K562 (cell line): ENCODE data around the gene DCUN1D3. TPM values are rescaled to one million over a fixed set of nuclear protein-coding genes. Genes with fewer than 3 reads are reported as not detected.

ENCODE experiments used
- CEBPG ChIP-seq, 3 experiments: fragments of 200-800 bp in 1 of 3; sonication (Bioruptor generic) in 1 of 3; sonication (generic) in 1 of 3; formaldehyde crosslinking in 1 of 3; IDR thresholded peaks in 2 of 3; conservative IDR thresholded peaks in 1 of 3; 2 replicates each; pipeline versions ENCODE4 v1.6.1 to v1.8.0; 2016 to 2022; ENCODE audit warnings: missing compliant biosample characterization in 2 of 3, missing genetic modification characterization in 2 of 3, mild to moderate bottlenecking in 1 of 3, missing genetic modification reagents in 1 of 3
- GABPB1 ChIP-seq: sonication (generic); formaldehyde crosslinking; IDR thresholded peaks from 2 replicates; pipeline ENCODE4 v1.8.0; 2022; ENCODE audit warnings: mild to moderate bottlenecking, missing genetic modification reagents
- GTF2F1 ChIP-seq: IDR thresholded peaks from 2 replicates; pipeline ENCODE4 v1.6.1; 2011; ENCODE audit warnings: low read depth, low read length, improper control_type of control experiment
- HNRNPK ChIP-seq: fragments of 200-400 bp; formaldehyde crosslinking; IDR thresholded peaks from one replicate; pipeline ENCODE4 v1.6.1; 2018; ENCODE audit warnings: mild to moderate bottlenecking, low read depth, low read length; ENCODE audit not compliant: poor library complexity, severe bottlenecking
- HNRNPLL ChIP-seq: fragments of 200-400 bp; formaldehyde crosslinking; IDR thresholded peaks from 2 replicates; pipeline ENCODE4 v1.6.1; 2017; ENCODE audit warnings: low read length, low read depth, mild to moderate bottlenecking; ENCODE audit not compliant: poor library complexity, severe bottlenecking
- JUNB ChIP-seq: fragments of 450-650 bp; formaldehyde crosslinking; conservative IDR thresholded peaks from 2 replicates; pipeline ENCODE4 v1.4.0; 2020; ENCODE audit warnings: mild to moderate bottlenecking
- LARP7 ChIP-seq: fragments of 450-650 bp; IDR thresholded peaks from 2 replicates; pipeline ENCODE4 v1.6.1; 2016
- POLR2B ChIP-seq: fragments of 450-650 bp; IDR thresholded peaks from 2 replicates; pipeline ENCODE4 v1.6.1; 2018; ENCODE audit warnings: low read depth; ENCODE audit not compliant: partially characterized antibody
- RBM22 ChIP-seq: fragments of 200-400 bp; formaldehyde crosslinking; IDR thresholded peaks from 2 replicates; pipeline ENCODE4 v1.6.1; 2018; ENCODE audit warnings: low read length, low read depth; ENCODE audit not compliant: poor library complexity, severe bottlenecking
- STAT5B ChIP-seq: fragments of 250-450 bp; sonication (Bioruptor Pico); IDR thresholded peaks from 2 replicates; pipeline ENCODE4 v1.8.0; 2021; ENCODE audit warnings: mild to moderate bottlenecking, inconsistent platforms
- TBL1XR1 ChIP-seq, 2 experiments: IDR thresholded peaks; 2 replicates each; pipeline ENCODE4 v1.6.1; 2012; ENCODE audit warnings: improper control_type of control experiment in 2 of 2, low read length in 2 of 2, mild to moderate bottlenecking in 1 of 2
- U2AF2 ChIP-seq: fragments of 200-400 bp; formaldehyde crosslinking; optimal IDR thresholded peaks from 2 replicates; pipeline ENCODE3; 2017; ENCODE audit warnings: low read depth, mild to moderate bottlenecking, low read length
- WHSC1 ChIP-seq: IDR thresholded peaks from one replicate; pipeline ENCODE4 v1.6.1; 2012; ENCODE audit warnings: low read length, control low read depth, inconsistent platforms
- ZFX ChIP-seq: sonication (generic); formaldehyde crosslinking; IDR thresholded peaks from 2 replicates; pipeline ENCODE4 v1.8.0; 2022; ENCODE audit warnings: mild to moderate bottlenecking, missing genetic modification reagents, moderate library complexity
- ZNF23 ChIP-seq: fragments of 250-450 bp; sonication (Bioruptor Pico); IDR thresholded peaks from 2 replicates; pipeline ENCODE4 v1.4.0; 2020; ENCODE audit warnings: mild to moderate bottlenecking
- ZNF354B ChIP-seq: fragments of 250-450 bp; sonication (Bioruptor Pico); IDR thresholded peaks from 2 replicates; pipeline ENCODE4 v1.4.0; 2020
- polyA plus RNA-seq, 8 experiments: library from polyadenylated mRNA; depleted of rRNA in 4 of 8; stranded (reverse) in 5 of 8; unstranded in 3 of 8; fragments of >200 nt; fragmentation: Nextera tagmentation in 2 of 8; fragmentation: Illumina TruSeq in 1 of 8; extraction: Ambion mirVana in 2 of 8; extraction: Trizol in 1 of 8; gene quantifications; 2 replicates each; pipeline versions ENCODE4 v1.2.1 to v1.2.3, GENCODE V29; 2011 to 2014; ENCODE audit warnings: inconsistent platforms in 1 of 8, missing spikeins in 1 of 8
- total RNA-seq, 7 experiments: library from RNA; depleted of rRNA in 6 of 7; stranded (reverse); fragments of >200 nt in 6 of 7; fragmentation: Illumina TruSeq in 2 of 7; extraction: Trizol in 2 of 7; gene quantifications; 2 replicates each; pipeline versions ENCODE4 v1.2.1 to v1.2.3, GENCODE V29; 2011 to 2021; ENCODE audit warnings: low replicate concordance in 1 of 7
- TF ChIP-seq, protein P1 (sequence below): fragments of 250-450 bp; sonication (Bioruptor Pico); IDR thresholded peaks from 2 replicates; pipeline ENCODE4 v1.5.0; 2020; ENCODE audit warnings: mild to moderate bottlenecking, borderline replicate concordance
- TF ChIP-seq, protein P2 (sequence below), 2 experiments: fragments of 450-650 bp in 1 of 2; IDR thresholded peaks; 2 replicates each; pipeline ENCODE4 v1.6.1; 2011 to 2017; ENCODE audit warnings: low read depth in 2 of 2, antibody characterized with exemption in 1 of 2, borderline replicate concordance in 1 of 2, low read length in 1 of 2, mild to moderate bottlenecking in 1 of 2, mixed read lengths in 1 of 2; ENCODE audit not compliant: control insufficient read depth in 1 of 2
- TF ChIP-seq, protein P3 (sequence below): fragments of 450-650 bp; formaldehyde crosslinking; IDR thresholded peaks from 2 replicates; pipeline ENCODE4 v1.4.0; 2022; ENCODE audit warnings: mild to moderate bottlenecking, moderate library complexity
- TF ChIP-seq, protein P4 (sequence below): fragments of 450-650 bp; IDR thresholded peaks from one replicate; pipeline ENCODE4 v1.6.1; 2018; ENCODE audit warnings: mild to moderate bottlenecking, moderate library complexity; ENCODE audit not compliant: partially characterized antibody

DCUN1D3 gene
- total and polyA plus RNA-seq, 9 of the 15 experiments (the other 6 are each of a cell fraction or from before 2014, with no cell fraction given) = 1.0 to 4.7 (median 2.2) TPM

DNA sequence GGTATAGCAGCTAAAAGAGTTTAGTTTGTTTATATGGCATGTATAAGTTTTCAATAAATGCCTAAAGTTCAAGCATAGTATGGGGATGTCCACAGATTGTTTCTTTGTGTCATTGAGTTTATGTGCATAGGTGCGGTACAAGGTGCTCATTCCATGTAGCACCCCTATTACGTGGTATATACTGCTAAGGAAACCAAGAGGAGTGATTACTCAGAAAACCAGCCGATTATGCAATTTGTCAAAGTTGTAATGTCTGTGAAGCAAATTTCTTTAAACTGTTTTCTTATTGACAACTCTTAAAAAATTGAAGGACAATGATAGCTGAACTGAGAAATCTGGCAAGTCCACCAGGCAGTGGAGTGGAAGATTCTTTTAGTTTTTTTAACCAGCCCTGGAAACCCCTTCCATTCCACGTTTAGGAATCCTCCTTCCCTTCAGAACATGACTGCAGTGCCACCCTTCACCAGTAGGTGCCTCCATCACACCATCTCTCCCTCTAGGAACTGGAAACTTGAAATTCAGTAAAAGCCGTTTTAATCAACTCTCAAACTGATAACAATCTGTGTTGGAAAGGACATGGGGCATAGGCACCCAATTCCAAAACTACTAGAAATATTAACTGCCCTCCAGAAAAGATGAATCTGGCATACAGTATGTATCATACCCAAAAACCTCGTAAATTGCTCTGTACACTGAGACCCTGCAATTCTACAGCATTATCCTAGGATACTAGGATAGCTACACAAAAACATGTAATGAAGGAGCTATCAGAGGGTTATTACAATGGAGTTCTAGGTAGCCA, 50.4 kb downstream of the DCUN1D3 start (continued):
- TF ChIP-seq POLR2B (no peak), ZNF354B (CRISPR knock-in tag) (no peak), TBL1XR1 (IDR thresholded peaks at IDR 0.05; ENCODE audit: low read length in 2 of 2) (no peak), ZNF23 (CRISPR knock-in tag) (no peak), STAT5B (CRISPR knock-in tag) (no peak), WHSC1 (no peak), HNRNPK (no peak), GABPB1 (CRISPR knock-in tag) (no peak), U2AF2 (no peak), LARP7 (no peak), GTF2F1 (no peak), HNRNPLL (no peak), ZFX (CRISPR knock-in tag) (no peak), RBM22 (no peak), CEBPG (CRISPR knock-in tag; IDR thresholded peaks at IDR 0.05) (peak; percentile 42), CEBPG (tag; conservative IDR thresholded peaks at IDR 0.05 in 1 of 2, IDR thresholded peaks at IDR 0.05 in 1 of 2) (peak; percentile 77 to 91), JUNB (no peak)
- TF ChIP-seq, protein P1, sequence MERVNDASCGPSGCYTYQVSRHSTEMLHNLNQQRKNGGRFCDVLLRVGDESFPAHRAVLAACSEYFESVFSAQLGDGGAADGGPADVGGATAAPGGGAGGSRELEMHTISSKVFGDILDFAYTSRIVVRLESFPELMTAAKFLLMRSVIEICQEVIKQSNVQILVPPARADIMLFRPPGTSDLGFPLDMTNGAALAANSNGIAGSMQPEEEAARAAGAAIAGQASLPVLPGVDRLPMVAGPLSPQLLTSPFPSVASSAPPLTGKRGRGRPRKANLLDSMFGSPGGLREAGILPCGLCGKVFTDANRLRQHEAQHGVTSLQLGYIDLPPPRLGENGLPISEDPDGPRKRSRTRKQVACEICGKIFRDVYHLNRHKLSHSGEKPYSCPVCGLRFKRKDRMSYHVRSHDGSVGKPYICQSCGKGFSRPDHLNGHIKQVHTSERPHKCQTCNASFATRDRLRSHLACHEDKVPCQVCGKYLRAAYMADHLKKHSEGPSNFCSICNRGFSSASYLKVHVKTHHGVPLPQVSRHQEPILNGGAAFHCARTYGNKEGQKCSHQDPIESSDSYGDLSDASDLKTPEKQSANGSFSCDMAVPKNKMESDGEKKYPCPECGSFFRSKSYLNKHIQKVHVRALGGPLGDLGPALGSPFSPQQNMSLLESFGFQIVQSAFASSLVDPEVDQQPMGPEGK (CRISPR knock-in tag) = no peak
- TF ChIP-seq, protein P2, sequence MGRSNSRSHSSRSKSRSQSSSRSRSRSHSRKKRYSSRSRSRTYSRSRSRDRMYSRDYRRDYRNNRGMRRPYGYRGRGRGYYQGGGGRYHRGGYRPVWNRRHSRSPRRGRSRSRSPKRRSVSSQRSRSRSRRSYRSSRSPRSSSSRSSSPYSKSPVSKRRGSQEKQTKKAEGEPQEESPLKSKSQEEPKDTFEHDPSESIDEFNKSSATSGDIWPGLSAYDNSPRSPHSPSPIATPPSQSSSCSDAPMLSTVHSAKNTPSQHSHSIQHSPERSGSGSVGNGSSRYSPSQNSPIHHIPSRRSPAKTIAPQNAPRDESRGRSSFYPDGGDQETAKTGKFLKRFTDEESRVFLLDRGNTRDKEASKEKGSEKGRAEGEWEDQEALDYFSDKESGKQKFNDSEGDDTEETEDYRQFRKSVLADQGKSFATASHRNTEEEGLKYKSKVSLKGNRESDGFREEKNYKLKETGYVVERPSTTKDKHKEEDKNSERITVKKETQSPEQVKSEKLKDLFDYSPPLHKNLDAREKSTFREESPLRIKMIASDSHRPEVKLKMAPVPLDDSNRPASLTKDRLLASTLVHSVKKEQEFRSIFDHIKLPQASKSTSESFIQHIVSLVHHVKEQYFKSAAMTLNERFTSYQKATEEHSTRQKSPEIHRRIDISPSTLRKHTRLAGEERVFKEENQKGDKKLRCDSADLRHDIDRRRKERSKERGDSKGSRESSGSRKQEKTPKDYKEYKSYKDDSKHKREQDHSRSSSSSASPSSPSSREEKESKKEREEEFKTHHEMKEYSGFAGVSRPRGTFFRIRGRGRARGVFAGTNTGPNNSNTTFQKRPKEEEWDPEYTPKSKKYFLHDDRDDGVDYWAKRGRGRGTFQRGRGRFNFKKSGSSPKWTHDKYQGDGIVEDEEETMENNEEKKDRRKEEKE (IDR thresholded peaks at IDR 0.05; ENCODE audit: borderline replicate concordance in 1 of 2, control insufficient read depth in 1 of 2, low read depth in 2 of 2, low read length in 1 of 2) = no peak
- TF ChIP-seq, protein P3, sequence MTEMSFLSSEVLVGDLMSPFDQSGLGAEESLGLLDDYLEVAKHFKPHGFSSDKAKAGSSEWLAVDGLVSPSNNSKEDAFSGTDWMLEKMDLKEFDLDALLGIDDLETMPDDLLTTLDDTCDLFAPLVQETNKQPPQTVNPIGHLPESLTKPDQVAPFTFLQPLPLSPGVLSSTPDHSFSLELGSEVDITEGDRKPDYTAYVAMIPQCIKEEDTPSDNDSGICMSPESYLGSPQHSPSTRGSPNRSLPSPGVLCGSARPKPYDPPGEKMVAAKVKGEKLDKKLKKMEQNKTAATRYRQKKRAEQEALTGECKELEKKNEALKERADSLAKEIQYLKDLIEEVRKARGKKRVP (CRISPR knock-in tag) = no peak
- TF ChIP-seq, protein P4, sequence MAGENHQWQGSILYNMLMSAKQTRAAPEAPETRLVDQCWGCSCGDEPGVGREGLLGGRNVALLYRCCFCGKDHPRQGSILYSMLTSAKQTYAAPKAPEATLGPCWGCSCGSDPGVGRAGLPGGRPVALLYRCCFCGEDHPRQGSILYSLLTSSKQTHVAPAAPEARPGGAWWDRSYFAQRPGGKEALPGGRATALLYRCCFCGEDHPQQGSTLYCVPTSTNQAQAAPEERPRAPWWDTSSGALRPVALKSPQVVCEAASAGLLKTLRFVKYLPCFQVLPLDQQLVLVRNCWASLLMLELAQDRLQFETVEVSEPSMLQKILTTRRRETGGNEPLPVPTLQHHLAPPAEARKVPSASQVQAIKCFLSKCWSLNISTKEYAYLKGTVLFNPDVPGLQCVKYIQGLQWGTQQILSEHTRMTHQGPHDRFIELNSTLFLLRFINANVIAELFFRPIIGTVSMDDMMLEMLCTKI = no peak
